ENCODE measurements around the gene HOXC4.

GRCh38 chr12:54048406-54049093, 5.1 kb upstream of the HOXC4 start:
- TF ChIP-seq CTCF (IDR thresholded peaks at IDR 0.05), result no peak
- TF ChIP-seq POLR2A (IDR thresholded peaks at IDR 0.05), result no peak

All from vagina (tissue), 2 donors.